ENCODE results near the gene ZNF282.
"Not testable (repeated sequence)": the region's sequence is repeated elsewhere in the genome, so short reads cannot be mapped to it uniquely, and the experiment has no call there.

The ZNF282 gene

DNA sequence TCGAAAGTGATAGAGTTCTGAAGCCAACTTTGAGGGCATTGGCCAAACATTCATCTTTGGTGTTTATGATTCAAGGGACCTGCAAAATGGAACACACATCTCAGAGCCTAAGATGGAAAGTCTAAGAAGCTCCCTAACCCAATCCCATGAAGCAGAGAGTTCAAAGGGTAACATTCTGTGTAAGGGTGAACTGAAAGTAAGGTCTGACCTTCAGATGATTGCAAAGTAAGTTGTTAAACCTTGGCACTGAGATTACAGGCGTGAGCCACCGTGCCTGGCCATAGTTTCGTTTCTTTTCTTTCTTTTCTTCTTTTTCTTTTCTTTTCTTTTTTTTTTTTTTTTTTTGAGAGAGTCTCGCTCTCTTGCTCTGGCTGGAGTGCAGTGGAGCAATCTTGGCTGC lies 46.4 kb downstream of the ZNF282 start:
- peaks cover 31% of the 10 kb centered on the region for H3K4me1 Mint-ChIP-seq (ENCODE audit: low read depth)
- no peak for DNase-seq (ENCODE audit: low spot score)
- peaks cover 7% of the 10 kb centered on the region for H3K9me3 Mint-ChIP-seq
- H3K27ac Mint-ChIP-seq: no peak overlapping the region
- no peaks in the 10 kb centered on the region for H3K27me3 Mint-ChIP-seq (ENCODE audit: low read depth)
- H3K4me3 Mint-ChIP-seq: peak overlapping the region; percentile 21
- H3K36me3 Mint-ChIP-seq (ENCODE audit: low read depth): peaks cover 15% of the 10 kb centered on the region

DNA sequence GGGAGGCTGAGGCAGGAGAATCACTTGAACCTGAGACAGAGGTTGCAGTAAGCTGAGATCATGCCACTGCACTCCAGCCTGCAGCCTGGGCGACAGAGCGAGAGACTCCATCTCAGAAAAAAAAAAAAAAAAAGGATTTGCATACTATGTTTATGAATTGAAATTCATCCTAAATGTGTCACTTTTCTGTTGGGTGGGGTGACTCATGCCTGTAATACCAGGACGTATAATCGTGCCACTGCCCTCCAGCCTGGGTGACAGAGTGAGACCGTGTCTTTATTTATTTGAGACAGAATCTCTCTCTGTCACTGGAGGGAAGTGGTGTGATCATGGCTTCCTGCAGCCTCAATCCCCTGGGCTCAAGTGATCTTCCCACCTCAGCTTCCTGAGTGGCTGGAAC lies 49.9 kb downstream of the ZNF282 start:
- peaks cover 19% of the 10 kb centered on the region for H3K36me3 Mint-ChIP-seq (ENCODE audit: low read depth)
- peak overlapping the region; percentile 52 for H3K27ac Mint-ChIP-seq
- H3K9me3 Mint-ChIP-seq: peaks cover 7% of the 10 kb centered on the region
- no peak overlapping the region for H3K4me3 Mint-ChIP-seq
- no peaks in the 10 kb centered on the region for H3K27me3 Mint-ChIP-seq (ENCODE audit: low read depth)
- peaks cover 35% of the 10 kb centered on the region for H3K4me1 Mint-ChIP-seq (ENCODE audit: low read depth)
- DNase-seq (ENCODE audit: low spot score): peak; percentile 62

DNA sequence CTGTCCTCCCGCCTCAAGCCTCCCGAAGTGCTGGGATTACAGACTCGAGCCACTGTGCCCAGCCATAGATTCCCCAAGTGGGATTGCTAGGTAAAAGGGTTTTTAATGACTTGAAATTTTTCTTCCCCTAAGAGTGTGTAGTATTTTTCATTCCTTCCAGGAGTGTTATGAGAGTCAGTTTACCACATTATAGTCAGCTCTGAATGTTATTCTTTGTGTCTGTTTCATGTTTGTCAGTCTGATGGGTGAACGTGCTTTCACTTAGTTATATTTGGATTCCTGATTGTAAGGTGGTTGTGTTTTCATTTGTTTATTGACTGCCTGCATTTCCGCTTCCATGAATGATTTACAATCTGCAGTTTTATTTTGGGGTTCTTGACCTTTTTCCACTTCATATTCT lies 50.4 kb downstream of the ZNF282 start:
- H3K27ac Mint-ChIP-seq: peak overlapping the region; percentile 52
- H3K4me1 Mint-ChIP-seq (ENCODE audit: low read depth): peaks cover 30% of the 10 kb centered on the region
- H3K27me3 Mint-ChIP-seq (ENCODE audit: low read depth): no peaks in the 10 kb centered on the region
- H3K9me3 Mint-ChIP-seq: peaks cover 7% of the 10 kb centered on the region
- peaks cover 21% of the 10 kb centered on the region for H3K36me3 Mint-ChIP-seq (ENCODE audit: low read depth)
- DNase-seq (ENCODE audit: low spot score): no peak
- H3K4me3 Mint-ChIP-seq: no peak overlapping the region

DNA sequence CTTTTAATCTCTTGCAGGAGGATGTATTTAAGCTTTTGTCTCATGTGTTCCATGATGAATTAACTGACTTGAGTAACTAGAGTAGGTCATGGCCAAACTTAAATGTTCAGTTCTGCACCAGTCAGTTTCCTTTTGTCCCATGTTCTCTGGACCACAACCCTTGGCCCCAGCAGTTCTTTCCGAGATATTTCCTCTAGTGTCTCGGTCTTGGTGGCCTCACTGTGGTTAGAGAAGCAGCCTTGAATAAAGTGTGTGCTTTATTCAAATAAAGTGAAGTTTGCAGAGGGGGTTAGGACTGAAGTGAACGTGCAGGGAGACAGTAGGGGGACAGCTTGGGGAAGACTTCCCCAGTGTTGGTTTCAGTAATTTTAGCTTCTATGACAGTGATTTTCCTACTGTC lies 53.4 kb downstream of the ZNF282 start:
- Mint-ChIP-seq H3K4me3 (no peak overlapping the region), H3K9me3 (no peaks in the 10 kb centered on the region), H3K36me3 (ENCODE audit: low read depth) (peaks cover 17% of the 10 kb centered on the region), H3K27ac (peak overlapping the region; percentile 50), H3K27me3 (ENCODE audit: low read depth) (no peaks in the 10 kb centered on the region), H3K4me1 (ENCODE audit: low read depth) (peaks cover 26% of the 10 kb centered on the region)
- DNase-seq (ENCODE audit: low spot score): peak; percentile 52

DNA sequence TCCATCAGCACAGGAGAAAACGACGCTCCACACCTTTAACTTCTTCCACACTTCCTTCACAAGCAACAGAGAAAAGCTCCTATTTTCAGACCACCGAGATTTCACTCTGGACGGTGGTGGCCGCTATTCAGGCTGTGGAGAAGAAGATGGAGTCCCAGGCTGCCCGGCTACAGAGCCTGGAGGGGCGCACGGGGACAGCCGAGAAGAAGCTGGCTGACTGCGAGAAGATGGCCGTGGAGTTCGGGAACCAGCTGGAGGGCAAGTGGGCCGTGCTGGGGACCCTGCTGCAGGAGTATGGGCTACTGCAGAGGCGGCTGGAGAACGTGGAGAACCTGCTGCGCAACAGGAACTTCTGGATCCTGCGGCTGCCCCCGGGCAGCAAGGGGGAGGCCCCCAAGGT lies 54.8 kb downstream of the ZNF282 start:
- not testable (repeated sequence) for DNase-seq (ENCODE audit: low spot score); H3K4me3 Mint-ChIP-seq; H3K27ac Mint-ChIP-seq; H3K27me3 Mint-ChIP-seq (ENCODE audit: low read depth); H3K9me3 Mint-ChIP-seq
- Mint-ChIP-seq H3K36me3 (ENCODE audit: low read depth) (peaks cover 21% of the 10 kb centered on the region), H3K4me1 (ENCODE audit: low read depth) (peaks cover 22% of the 10 kb centered on the region)

DNA sequence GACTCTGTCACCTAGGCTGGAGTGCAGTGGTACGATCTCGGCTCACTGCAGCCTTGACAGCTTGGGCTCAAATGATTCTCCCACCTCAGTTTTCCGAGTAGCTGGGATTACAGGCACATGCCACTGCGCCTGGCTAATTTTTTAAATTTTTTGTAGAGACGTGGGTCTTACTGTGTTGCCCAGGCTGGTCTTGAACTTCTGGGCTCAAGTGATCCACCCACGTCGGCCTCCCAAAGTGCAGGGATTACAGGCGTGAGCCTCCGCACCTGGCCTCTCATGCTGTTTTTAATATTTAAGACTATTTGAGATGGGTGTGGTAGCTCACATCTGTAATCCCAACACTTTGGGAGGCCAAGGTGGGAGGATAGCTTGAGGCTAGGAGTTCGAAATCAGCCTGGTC lies 56.2 kb downstream of the ZNF282 start:
- H3K4me3 Mint-ChIP-seq; H3K9me3 Mint-ChIP-seq; H3K27ac Mint-ChIP-seq; DNase-seq (ENCODE audit: low spot score); H3K27me3 Mint-ChIP-seq (ENCODE audit: low read depth): not testable (repeated sequence)
- Mint-ChIP-seq H3K36me3 (ENCODE audit: low read depth) (peaks cover 25% of the 10 kb centered on the region), H3K4me1 (ENCODE audit: low read depth) (peaks cover 15% of the 10 kb centered on the region)

DNA sequence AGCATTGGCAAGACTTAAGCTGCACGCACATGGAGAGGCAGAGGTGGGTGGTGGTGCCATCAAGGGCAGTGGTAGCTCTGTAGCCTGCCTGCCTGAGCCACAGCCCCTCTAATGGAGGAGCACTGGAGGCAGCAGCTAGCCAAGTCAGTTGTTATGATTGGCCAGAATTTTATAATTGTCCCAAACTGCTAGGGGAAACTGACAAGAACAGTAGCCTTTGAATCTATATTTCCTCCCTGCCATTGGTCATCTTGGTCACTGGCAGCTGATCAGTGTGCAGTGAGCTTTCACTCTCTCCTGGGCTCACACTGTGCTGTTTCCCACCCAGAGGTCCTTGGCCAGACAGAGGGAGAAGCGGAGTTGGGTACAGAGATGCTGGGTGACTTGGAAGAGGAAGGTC lies 57.0 kb downstream of the ZNF282 start:
- peaks cover 25% of the 10 kb centered on the region for H3K36me3 Mint-ChIP-seq (ENCODE audit: low read depth)
- H3K27ac Mint-ChIP-seq: no peak overlapping the region
- peaks cover 15% of the 10 kb centered on the region for H3K4me1 Mint-ChIP-seq (ENCODE audit: low read depth)

DNA sequence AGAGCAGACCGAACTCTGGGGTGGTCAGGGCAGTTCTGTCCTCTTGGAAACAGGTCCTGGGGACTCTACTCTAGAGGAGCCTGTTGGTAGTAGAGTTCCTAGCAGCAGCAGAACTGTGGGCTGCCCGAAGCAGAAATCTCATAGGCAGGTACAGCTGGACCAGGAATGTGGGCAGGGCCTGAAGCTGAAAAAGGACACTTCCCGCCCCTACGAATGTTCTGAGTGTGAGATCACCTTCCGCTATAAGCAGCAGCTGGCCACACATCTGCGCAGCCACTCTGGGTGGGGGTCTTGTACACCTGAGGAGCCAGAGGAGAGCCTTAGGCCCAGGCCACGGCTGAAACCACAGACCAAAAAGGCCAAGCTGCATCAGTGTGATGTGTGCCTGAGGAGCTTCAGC lies 58.3 kb downstream of the ZNF282 start:
- no peaks in the 10 kb centered on the region for H3K9me3 Mint-ChIP-seq
- H3K36me3 Mint-ChIP-seq (ENCODE audit: low read depth): peaks cover 22% of the 10 kb centered on the region
- H3K27ac Mint-ChIP-seq: no peak overlapping the region
- H3K4me1 Mint-ChIP-seq (ENCODE audit: low read depth): peaks cover 5% of the 10 kb centered on the region
- no peak for DNase-seq (ENCODE audit: low spot score)
- H3K27me3 Mint-ChIP-seq (ENCODE audit: low read depth): no peaks in the 10 kb centered on the region
- H3K4me3 Mint-ChIP-seq: no peak overlapping the region

More for the DNA sequence above, 57.0 kb downstream of the ZNF282 start:
- no peaks in the 10 kb centered on the region for H3K9me3 Mint-ChIP-seq
- no peak overlapping the region for H3K4me3 Mint-ChIP-seq
- no peak for DNase-seq (ENCODE audit: low spot score)
- no peaks in the 10 kb centered on the region for H3K27me3 Mint-ChIP-seq (ENCODE audit: low read depth)

DNA sequence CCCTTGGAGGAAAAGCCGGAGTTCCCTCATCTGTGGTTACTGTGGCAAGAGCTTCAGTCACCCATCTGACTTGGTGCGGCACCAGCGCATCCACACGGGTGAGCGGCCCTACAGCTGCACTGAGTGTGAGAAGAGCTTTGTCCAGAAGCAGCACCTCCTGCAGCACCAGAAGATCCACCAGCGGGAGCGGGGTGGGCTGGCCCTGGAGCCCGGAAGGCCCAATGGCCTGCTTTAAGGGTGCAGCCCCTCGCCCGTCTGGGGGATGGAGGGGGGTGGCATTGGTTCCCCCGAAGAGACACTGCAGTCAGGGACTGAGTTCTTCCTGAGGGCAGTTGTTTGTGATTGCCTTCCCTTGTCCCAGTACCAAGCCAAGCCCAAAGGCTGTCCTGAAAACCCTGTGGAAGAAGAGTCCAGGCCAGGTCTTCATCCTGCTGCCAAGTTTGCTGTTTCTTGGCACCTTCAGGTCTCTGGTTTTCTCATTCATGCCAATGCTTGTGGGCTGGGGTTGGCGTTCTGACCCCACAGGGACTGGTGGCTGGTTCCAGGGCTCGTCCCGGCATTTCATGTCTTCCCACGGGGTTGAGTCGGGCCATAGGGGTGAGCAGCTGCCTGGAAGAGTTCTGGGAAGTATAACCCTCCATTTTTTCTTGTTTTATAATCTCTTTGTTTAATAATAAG lies 59.0 kb downstream of the ZNF282 start:
- no peak overlapping the region for H3K27ac Mint-ChIP-seq
- peaks cover under 1% of the 10 kb centered on the region for H3K4me1 Mint-ChIP-seq (ENCODE audit: low read depth)
- H3K9me3 Mint-ChIP-seq: no peaks in the 10 kb centered on the region

DNA sequence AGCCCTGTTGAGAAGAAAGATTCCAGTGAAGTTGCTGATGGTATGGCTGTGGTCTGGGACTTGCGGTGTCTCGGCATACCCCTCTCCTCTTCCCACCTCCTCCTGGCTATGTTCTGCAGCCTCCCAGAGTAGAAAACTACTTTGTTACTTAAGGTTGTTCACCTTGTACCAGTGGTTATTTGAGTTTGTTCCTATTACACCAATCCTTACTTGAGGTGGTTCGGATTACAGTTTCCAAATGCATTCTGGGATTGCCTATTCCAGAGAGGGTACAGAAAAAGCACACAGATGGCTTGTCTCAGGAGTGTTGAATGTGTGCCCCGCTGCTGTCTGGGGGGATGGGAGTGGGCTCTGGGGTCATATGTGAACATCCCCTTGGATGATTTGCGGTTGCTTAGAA lies 59.8 kb downstream of the ZNF282 start:
- Mint-ChIP-seq H3K9me3 (no peaks in the 10 kb centered on the region), H3K36me3 (ENCODE audit: low read depth) (peaks cover 21% of the 10 kb centered on the region), H3K27me3 (ENCODE audit: low read depth) (no peaks in the 10 kb centered on the region), H3K4me1 (ENCODE audit: low read depth) (peaks cover 1% of the 10 kb centered on the region), H3K4me3 (no peak overlapping the region), H3K27ac (no peak overlapping the region)
- DNase-seq (ENCODE audit: low spot score): no peak

More for the DNA sequence above, 59.0 kb downstream of the ZNF282 start:
- H3K4me3 Mint-ChIP-seq: no peak overlapping the region
- DNase-seq (ENCODE audit: low spot score): no peak
- peaks cover 22% of the 10 kb centered on the region for H3K36me3 Mint-ChIP-seq (ENCODE audit: low read depth)
- H3K27me3 Mint-ChIP-seq (ENCODE audit: low read depth): no peaks in the 10 kb centered on the region

DNA sequence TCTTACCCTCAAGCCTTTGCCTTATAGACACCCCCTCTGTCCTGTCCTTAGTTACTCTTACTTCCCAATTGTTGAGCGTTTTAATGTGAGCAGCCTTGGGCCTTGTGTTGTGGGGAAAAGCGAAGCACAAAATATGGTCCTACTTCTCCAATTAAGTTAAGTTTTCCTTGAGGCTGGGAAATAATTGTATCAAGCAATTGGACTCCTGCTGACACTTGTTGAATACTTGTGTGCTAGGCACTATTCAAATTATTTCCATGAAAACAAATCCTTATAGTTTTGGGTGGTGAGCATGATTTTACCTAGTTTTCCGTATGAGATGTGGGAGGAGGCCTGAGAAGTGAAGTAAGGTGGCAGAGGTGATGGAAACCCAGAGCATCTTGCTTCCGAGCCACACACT lies 61.2 kb downstream of the ZNF282 start:
- H3K27ac Mint-ChIP-seq: no peak overlapping the region
- no peaks in the 10 kb centered on the region for H3K9me3 Mint-ChIP-seq
- no peak for DNase-seq (ENCODE audit: low spot score)
- H3K4me3 Mint-ChIP-seq: no peak overlapping the region
- H3K36me3 Mint-ChIP-seq (ENCODE audit: low read depth): peaks cover 15% of the 10 kb centered on the region
- H3K4me1 Mint-ChIP-seq (ENCODE audit: low read depth): peaks cover 7% of the 10 kb centered on the region
- no peaks in the 10 kb centered on the region for H3K27me3 Mint-ChIP-seq (ENCODE audit: low read depth)

DNA sequence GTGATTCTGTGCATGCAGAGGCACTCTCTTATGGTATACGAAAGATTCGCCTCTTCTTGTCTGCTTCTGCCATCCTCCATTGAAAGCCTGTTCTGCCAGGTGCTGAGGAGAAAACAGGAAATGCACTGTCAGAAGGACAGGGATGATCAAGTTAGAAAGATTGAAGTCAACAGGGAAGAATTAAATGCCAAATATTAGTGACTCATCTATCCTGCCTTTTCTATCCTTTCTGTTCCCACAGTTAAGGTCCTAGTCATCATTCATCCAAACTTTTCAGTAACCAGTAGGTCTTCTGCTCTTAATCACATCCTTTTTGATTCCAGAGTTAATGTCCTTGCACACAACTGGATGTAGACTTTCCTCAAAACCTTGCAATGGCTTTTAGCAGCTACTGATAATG lies 61.8 kb downstream of the ZNF282 start:
- DNase-seq (ENCODE audit: low spot score): no peak
- Mint-ChIP-seq H3K27me3 (ENCODE audit: low read depth) (no peaks in the 10 kb centered on the region), H3K9me3 (no peaks in the 10 kb centered on the region), H3K27ac (no peak overlapping the region), H3K36me3 (ENCODE audit: low read depth) (peaks cover 12% of the 10 kb centered on the region), H3K4me1 (ENCODE audit: low read depth) (peaks cover 8% of the 10 kb centered on the region), H3K4me3 (no peak overlapping the region)

DNA sequence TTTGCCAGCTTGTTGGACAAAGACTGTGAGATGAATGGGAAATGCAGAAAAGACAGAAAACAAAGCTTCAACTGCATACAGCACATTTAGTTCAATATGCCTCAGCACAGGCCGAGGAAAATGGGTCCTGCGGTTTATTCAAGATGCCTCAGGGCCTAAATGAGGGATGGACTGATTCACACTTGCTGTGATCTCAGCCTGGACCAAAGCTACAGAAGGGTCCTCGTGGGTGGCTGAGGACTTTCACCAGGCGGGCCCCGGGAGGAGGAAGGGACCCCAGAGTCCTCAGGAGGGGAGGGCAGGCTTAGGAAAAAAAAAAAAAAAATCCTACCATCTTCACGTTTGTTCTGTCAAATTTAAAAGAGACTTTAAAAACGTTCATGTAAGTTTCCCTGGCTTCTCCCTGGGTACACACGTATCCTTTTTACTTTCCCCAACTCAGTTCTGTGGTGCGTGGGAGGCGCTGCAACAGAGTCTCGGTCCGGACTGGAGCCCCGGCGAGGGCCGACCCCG lies 66.0 kb downstream of the ZNF282 start:
- peak; percentile 38 for DNase-seq (ENCODE audit: low spot score)

DNA sequence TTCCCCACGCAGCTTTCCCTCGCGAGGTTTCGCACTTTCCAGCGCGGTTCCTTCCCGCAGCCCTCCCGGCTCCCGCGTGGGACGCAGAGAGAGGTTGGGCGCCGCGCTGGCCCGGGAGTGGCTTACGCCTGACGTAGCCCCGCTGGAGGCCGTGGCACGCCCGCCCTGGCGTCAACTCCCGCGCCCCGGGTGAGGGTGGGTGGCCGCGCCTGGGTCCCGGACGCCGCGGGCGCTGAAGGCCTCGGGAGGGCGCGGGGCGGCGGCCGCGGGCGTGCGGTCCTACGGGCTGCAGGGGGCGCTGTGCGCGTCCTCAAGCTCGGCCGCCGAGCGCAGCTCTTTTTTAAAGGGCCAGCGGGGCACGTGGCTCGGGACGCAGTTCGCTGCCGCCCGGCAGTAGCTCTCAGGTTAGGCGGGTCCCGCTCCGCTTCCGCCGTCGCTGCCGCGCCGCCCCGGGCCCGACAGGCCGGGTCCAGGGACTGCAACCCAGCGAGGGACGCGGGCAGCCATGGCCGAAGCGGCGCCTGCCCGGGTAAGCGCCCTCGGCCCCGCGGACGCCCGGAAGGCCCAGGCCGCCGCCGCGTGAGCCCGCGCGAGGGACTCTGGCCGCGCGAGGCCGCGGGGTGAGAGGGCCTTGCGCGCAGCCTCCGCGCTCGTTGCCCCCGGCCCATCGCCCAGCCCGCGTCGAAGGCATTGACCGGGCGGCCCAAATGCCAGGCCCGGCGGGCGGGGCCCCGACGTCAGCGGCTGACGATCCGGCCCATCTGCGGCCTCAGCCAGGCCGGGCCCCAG lies 66.7 kb downstream of the ZNF282 start, which contains the start of gene ZNF783:
Gene ZNF783 (plus strand): TSS at position 368 of the 789 bp plus-strand sequence. CDS start 138 bp downstream, at position 506.
- Mint-ChIP-seq H3K27me3 (ENCODE audit: low read depth) (no peaks in the 10 kb centered on the region), H3K9me3 (no peaks in the 10 kb centered on the region), H3K27ac (peak within 1 kb of the TSS; percentile 88), H3K36me3 (ENCODE audit: low read depth) (peaks cover 13% of the 10 kb centered on the region), H3K4me1 (ENCODE audit: low read depth) (peaks cover 17% of the 10 kb centered on the region), H3K4me3 (peak within 1 kb of the TSS; percentile 83)
- peak; percentile 87 for DNase-seq (ENCODE audit: low spot score)

More for the DNA sequence above, 66.0 kb downstream of the ZNF282 start:
- Mint-ChIP-seq H3K27ac (peak overlapping the region; percentile 88), H3K36me3 (ENCODE audit: low read depth) (peaks cover 8% of the 10 kb centered on the region), H3K27me3 (ENCODE audit: low read depth) (no peaks in the 10 kb centered on the region), H3K4me1 (ENCODE audit: low read depth) (peaks cover 17% of the 10 kb centered on the region), H3K4me3 (peak overlapping the region; percentile 83), H3K9me3 (no peaks in the 10 kb centered on the region)
